AG08396 (cell line): ENCODE results near the gene TBC1D22A.

Source experiments
- DNase-seq: peaks from one replicate; pipeline ENCODE4 v3.0.0; 2012; ENCODE audit warnings: low spot score, mixed read lengths

TBC1D22A gene

GRCh38 chr22:47221840-47222615, 459.6 kb downstream of the TBC1D22A start:
- DNase-seq, result no peak
